Right lobe of liver (tissue), 4 donors: ENCODE measurements around the gene SSC4D.
"Not testable (repeated sequence)": the region's sequence is repeated elsewhere in the genome, so short reads cannot be mapped to it uniquely, and the experiment has no call there.

Source experiments
- CTCF ChIP-seq, 4 donors: fragments of 200-600 bp in 3 of 4; fragments of 450-650 bp in 1 of 4; IDR thresholded peaks; one replicate each; pipeline versions ENCODE4 v1.5.1 to v1.8.0; 2016 to 2022; ENCODE audit warnings: antibody characterized with exemption in 4 of 4, mild to moderate bottlenecking in 2 of 4
- POLR2A ChIP-seq: fragments of 450-650 bp; IDR thresholded peaks from one replicate; pipeline ENCODE4 v1.6.1; 2017; ENCODE audit warnings: antibody characterized with exemption, mild to moderate bottlenecking
- donor health status: DM: no; HTN: no; CAD: no.
- donor health status: DM: no; HTN: no; CAD: no.
- donor health status: DM: no; HTN: yes; CAD: no.

- TF ChIP-seq CTCF (IDR thresholded peaks at IDR 0.05); POLR2A: not testable (repeated sequence)
These were observed 13.9 kb downstream of the SSC4D start for GRCh38 chr7:76395605-76395964.
